Hepatocyte (in vitro differentiated cells): Measurements from ENCODE around the gene XRCC5.

Experiments
- CTCF ChIP-seq: fragments of 200-600 bp; sonication (generic); IDR thresholded peaks from 2 replicates; pipeline ENCODE4 v1.5.1; 2016; ENCODE audit warnings: antibody characterized with exemption, mild to moderate bottlenecking; ENCODE audit not compliant: poor library complexity
- EZH2 ChIP-seq: fragments of 200-600 bp; sonication (generic); IDR thresholded peaks from 2 replicates; pipeline ENCODE4 v1.6.1; 2016; ENCODE audit warnings: antibody characterized with exemption, mild to moderate bottlenecking, borderline replicate concordance

DNA sequence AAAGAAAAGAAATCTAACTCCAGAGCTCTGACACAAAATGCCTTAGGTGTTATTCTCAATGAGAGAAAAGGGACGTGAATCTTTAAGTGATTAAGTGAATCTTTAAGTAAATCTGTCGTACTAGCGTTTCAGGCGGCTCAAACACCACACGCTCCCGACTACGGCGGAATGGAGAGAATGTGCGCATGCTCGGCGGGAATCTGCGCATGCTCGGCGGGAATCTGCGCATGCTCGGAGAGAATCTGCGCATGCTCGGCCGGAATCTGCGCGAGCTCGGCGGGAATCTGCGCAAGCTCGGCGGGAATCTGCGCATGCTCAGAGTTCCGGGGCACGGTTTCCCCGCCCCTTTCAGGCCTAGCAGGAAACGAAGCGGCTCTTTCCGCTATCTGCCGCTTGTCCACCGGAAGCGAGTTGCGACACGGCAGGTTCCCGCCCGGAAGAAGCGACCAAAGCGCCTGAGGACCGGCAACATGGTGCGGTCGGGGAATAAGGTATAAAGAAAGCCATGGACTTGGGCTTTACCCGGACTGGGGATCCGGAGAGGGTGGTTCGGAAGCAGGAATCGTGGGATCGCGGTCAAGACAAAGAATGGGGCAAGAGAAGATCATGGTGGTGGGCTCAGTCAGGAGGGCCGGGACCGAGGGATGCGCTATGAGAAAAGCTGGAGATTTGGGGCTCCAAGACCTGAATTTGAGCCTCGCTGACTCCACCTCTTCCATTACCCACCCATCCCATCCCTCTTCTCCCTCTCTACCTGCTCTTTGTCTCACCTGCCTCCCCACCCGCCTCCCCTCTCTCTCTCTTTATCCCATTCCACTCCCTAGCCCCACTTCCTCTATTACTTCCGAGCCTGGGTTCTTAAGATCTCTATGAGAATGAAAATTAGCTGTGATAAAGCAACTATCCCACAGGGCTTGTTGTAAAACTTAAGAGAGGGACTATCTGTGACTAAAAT is at the start of gene XRCC5:
- no peak for TF ChIP-seq CTCF
- TF ChIP-seq EZH2, result no peak
